Pulmonary artery endothelial cell (primary cell): Measurements from ENCODE around the gene PLA2G1B. TPM values are rescaled to one million over a fixed set of nuclear protein-coding genes. Genes with fewer than 3 reads are reported as not detected.
A peak's percentile ranks its signal among the peaks of the same experiment; 100 is the strongest.

Experiments used
- DNase-seq: peaks from one replicate; pipeline ENCODE4 v3.0.0-alpha.2; 2011; ENCODE audit warnings: low read depth, low spot score
- total RNA-seq: library from RNA; depleted of rRNA; stranded (reverse); fragments of >200 nt; gene quantifications from 2 replicates; pipeline ENCODE4 v1.2.3, GENCODE V29; 2014

Gene PLA2G1B
- total RNA-seq, 1 donor from 2014 or later = not detected

DNA sequence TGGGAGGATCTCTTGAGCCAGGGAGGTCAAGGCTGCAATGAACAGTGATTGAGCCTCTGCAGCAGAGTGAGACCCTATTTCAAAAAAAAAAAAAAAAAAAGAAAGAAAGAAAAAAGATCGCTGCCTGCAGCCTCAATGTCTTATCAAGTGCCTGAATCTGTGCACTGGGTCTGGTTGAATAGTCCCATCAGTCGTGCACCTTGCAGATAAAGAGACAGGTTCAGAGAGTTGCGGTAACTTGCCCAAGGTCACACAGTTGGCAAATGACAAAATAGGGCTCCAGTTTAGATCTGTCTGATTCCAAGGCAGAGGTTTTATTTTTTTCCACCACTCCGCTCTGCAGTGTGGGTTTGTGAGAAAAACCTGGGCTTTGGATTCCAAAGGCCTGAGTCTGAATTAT is 649 bp upstream of the PLA2G1B start:
- DNase-seq = no peak

DNA sequence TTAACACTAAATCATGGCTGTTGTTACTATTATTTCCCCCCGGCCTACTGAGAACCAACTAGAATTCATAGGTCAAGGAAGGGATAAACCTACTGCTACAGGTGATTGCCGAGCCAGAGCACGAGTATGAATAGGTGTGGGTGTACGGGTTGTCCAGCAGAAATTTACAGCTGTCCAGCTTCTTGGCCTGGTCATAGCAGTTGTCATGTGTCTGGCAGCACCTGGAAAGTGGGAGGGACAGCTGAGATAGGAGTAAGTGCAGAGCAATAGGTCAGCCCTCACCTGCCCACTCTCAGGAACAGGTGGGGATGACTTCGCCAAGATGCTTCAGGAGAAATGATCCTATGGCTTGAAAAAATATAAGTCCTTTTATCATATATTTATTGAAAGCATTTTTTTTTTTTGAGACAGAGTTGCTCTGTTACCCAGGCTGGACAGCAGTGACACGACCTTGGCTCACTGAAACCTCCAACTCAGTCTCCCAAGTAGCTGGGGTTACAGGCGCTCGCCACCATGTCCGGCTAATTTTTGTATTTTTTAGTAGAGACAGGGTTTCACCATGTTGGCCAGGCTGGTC is 2.6 kb downstream of the PLA2G1B start:
- DNase-seq = no peak

DNA sequence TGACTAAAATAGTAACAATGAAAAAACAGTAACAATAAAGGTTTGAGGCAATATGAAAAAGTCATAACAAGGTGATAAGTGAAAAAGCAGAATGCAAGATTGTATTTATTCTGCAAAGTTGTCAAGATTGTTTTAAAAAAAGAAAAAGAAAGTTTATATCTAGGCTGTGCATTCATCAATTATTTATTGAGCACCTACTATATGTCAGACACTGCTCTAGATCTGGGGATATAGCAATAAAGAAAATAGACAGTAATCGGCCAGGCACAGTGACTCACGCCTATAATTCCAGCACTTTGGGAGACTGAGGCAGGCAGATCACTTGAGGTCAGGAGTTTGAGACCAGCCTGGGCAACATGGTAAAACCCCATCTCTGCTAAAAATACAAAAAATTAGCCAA is 3.8 kb downstream of the PLA2G1B start:
- DNase-seq = no peak

DNA sequence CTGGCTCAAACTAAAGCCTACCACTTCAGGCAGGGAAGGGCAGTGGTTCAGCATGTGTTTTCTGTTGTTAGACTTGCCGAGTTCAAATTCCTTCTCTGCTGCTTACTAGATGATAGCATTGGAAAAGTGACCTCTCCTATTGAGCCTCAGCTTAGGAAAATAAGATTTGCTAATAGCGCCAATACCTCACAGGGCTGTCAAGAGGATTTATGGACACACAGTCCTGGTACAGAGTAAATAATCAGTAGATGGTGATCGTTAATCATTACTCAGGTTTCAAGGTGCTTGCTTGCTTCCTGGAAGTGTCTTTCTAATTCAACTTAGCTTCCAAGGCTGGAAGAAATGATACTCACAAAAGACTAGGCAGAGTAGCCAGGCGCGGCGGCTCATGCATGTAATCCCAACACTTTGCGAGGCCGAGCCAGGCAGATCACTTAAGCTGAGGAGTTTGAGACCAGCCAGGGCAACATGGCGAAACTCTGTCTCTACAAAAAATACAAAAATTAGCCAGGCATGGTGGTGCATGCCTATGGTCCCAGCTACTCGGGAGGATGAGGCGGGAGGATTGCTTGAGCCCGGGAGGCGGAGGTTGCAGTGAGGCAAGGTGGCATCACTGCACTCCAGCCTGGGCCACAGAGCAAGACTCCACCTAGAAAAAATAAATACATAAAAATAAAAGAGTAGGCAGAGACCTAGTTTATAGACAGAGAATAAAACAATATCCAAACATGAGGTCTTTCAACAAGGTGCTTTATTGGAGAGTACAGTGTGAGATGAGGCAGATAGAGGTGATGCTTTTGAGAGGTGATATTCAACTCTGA is 6.0 kb downstream of the PLA2G1B start:
- no peak for DNase-seq

DNA sequence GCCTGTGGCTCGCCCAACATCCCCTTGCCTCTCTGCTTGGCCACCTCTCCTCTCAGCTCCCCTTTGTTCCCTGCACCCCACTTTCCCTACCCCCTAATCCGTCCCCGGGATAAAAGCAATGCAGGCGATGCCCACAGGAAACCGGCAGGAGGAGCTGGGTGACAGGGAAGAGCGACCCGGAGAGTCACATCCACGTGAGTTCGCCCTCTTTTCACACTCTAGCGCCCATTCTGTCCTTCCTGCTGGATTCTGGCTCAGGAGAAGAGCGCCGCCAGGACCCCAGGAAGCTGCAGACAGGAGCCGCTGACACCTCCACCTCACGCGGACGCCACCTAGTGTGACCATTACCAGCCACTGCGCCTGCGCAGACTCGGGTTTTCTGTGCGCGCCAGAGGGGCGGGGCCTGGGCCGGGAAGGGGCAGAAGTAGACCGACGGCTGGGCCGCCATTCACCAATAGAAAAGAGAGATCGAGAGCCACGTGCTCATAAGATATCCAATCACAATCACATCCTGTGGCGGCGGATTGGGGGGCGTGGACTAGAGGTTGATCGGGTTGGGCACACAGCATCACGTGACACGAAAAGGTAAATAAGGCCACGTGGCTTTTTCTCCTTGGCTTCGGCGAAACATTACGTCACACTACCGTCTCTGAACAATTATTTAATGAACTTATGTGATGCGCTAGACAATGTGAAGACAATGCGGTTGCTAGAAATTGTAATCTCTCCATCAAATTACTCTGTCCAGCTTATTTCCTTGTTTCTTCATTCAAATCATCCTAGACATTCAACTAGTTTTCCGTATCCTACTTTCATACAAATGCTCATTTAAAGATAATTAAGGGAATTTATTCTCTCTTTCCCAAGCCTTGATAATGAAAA is 10.1 kb downstream of the PLA2G1B start:
- peak; percentile 98 for DNase-seq

DNA sequence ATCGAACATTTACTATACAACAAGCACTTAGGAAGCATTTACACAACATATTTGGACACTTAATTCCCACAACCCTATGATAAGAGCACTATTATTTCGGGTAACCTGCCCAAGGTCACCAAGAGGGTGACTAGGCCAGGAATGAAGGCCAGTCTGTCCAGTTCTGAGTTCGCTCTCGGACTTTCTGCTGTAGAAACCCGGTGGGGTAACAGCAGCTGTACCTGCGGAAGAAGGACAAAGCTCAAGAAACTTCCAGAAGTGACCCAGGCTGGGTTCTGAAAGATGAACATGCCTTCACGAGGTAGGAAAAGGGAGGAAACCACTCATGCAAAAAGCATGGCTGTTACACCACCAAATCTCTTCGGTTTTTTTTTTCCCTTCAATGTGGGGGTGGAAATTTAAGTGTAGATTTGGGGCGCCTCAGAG is 10.8 kb downstream of the PLA2G1B start:
- no peak for DNase-seq

DNA sequence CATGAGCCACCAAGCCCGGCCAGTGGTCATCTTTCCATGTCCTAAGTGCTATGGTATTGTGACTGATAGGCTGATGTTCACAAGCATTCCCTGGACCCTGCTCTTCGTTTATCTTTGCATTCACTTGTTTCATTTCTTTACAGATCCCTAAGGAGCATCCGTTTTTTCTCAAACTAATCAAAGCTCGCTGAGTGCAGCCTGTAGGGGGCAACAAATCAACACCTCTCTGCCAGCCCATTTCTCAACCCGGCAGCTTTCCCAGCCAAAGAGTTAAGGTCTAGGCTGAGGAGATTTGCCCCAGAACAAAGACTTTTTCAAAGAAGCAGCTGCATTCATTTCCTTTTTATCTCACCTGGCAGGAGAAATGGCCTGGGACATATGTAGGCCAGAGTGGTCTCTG is 13.4 kb downstream of the PLA2G1B start:
- no peak for DNase-seq

DNA sequence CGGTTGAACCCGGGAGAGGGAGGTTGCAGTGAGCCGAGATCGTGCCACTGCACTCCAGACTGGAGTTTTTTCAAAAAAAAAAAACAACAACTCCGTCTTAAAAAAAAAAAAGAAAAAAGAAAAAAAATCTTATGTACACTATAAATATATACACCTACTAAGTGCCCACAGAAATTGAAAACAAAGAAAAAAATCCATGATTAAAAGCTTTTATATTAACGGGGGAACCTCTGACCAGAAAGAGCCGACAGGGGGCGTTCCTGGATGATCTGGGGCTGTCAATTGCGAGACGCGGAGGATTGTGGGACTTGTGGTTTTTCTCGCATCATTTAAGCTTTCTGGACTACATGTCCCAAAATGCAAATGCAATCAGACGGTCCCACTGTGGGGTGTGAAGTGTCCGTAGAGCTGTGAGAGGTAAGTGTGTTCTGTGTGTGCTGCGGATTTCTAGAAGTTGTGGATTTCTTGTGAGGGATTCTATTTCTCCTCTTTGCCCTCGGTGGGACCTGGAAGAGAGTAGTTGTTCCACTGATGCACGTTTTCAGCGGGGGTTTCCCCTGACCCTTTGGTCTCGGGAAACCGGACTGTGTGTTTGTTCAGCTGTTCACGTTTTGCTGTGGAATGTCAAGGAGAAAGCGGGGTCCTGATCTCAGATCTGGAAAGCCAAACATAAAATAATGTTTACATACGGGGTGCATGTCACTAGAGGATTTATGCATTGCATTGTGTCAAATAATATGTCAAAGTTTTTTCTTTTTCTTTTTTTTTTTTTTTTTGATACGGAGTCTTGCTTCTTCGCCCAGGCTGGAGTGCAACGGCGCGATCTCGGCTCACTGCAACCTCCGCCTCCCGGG is 25.4 kb downstream of the PLA2G1B start, which contains the start of gene SIRT4:
TSS of gene SIRT4 (plus strand) at position 360 of the 854 bp plus-strand sequence. CDS start 1,241 bp downstream, outside the sequence.
- DNase-seq = peak; percentile 85

DNA sequence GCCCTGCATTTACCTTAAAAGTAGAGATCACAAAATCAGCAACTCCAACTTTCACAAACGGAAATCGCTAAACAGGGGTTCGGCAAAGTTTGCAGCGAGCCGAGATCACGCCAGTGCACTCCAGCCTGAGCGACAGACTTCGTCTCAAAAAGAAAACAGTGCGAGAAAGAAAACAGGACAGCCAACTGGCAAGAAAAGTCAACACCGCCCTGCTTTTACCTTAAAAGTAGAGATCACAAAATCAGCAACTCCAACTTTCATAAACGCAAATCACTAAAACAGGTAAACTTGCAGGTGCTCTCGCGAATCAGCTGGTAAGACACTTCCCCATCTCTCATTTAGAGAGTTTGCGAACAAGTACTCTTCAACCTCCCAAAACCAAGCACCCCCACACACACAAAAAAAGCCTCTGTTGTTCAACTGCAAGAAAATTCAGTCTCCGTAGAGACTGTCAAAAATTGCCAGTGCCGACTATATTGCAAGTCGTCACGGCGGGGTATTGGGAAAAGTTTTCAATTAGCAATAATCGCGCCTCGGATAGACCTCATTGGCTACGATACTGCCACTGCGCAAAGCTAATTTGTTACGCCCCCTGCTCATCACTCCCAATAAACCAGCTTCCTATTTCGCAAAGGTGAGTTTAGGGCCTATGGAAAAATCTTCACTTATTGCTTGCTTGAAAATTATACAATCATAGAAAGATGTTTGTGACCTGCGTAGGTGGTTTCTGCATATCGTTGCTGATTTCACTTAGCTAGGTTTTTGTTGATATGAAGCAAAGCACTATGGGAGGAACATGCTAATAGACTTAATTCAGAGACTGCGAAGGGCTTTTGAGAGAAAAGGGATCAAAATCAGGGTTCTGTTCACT is 34.7 kb downstream of the PLA2G1B start, which contains the start of gene RNU4-1:
TSS of gene RNU4-1 (minus strand) at position 577 of the 871 bp plus-strand sequence.
- peak; percentile 69 for DNase-seq

DNA sequence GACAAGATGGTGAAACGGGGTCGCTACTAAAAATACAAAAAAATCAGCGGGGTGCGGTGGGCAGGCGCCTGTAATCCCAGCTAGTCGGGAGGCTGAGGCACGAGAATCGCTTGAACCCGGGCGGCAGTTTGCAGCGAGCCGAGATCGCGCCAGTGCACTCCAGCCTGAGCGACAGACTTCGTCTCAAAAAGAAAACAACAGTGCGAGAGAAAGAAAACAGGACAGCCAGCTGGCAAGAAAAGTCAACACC is 35.2 kb downstream of the PLA2G1B start:
- DNase-seq = no peak

DNA sequence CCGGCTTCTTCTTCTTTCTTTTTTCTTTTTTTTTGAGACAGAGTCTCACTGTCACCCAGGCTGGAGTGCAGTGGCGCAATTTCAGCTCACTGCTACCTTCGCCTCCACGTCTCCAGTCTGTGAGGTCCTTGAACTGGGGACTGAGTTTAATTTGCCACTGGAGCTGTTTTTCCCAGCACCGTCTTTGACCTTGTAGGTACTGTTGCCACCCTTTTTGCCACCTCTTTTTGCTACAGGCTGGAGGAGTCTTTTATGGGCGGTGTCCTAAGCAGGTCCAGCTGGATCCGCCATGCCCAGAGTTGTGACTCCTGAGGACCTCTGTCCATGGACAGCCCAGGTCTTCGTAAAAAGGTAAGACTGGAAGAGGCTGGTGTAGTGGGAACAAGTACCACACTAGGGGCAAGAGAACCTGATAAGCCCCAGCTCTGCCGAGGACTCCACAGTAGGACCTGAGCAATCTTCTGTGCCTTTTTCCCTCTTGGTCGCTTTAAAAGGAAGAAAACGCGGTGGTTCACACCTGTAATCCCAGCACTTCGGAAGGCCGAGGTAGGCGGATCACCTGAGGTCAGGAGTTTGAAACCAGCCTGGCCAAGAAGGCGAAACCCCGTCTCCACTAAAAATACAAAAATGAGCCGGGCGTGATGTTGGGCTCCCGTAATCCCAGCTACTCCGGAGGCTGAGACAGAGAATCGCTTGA is 36.8 kb downstream of the PLA2G1B start:
- no peak for DNase-seq

DNA sequence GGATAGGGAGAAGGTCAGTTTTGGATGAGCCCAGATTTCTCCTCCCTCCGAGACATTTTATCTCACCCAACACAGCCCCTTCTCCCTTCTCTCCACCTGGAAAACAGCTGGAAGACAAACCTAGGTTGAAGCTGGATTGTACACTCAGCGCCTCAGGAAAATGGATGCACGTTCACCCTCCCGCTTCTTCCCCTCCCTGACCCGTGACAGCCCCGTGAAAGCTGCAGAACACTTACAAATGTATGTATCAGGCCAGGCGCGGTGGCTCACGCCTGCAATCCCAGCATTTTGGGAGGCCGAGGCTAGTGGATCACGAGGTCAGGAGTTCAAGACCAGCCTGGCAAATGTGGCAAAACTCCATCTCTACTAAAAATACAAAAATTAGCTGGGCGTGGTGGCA is 40.1 kb downstream of the PLA2G1B start:
- DNase-seq = no peak

DNA sequence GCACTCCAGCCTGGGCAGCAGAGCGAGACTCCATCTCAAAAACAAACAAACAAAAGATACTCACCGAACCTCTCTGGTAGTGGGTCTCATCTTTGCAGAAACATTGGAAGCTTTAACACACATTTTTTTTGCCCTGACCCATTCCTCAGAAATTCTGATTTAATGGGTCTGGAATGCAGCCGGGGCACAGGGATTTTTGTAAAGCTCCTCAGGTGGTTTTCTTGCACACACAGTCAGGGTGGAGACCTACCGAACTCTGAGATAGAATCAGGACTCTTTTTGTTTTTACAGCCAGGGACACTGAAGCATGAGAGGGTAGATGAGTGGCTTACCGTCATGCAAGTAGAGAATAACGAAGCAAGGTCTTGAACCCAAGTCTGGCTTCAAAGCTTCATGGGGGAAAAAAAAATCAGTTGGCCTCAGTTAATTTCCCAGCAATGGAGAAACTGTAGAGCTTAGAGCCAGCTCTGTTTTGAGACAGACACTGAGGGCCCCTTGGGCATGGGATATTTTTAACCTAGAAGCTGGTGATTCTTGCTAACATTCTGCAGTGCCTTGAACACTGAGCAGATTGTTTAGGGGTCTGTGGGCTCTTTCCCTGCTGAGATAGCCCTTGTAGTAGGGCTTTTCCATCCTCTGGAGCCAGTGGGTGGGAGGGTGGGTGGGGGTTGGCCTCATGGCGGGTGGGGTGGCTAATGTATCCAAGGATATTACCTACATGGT is 40.6 kb downstream of the PLA2G1B start:
- no peak for DNase-seq

DNA sequence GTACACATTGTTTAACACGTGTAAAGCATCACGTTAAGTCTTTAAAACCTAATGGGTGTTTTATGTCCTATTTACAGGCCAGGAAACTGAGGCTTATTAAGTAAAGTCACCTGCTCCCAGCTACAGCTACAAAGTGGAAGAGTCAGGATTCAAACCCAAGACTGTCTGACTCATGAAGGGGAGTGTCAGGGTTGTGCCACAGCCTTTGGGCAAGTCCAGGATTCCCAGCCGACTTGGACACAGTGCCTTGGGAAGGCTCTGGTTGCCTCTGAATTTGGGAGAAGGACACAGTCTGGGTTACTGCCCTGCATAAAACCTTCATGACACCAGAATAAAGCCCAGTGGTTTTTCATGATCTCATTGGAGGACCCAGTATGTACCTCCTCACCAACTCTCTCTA is 43.2 kb downstream of the PLA2G1B start:
- DNase-seq = no peak

DNA sequence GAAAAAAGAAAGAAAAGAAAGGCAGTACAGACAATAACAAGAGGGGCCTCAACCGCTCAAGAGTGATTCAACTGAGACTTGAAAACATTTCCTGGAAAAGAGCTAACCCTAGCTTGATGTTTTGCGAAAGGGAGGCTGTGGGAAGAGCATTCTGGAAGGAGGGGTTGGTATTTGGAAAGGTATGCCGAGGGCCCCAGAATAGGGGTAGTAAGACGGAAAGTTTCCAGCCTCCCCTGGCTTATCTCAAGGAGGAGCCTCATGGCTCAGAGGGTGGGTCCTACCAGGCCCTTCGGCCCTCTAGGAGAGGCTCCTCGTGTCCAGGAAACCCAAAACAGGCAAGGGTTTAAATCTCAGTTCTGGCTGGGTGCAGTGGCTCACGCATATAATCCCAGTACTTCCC is 44.3 kb downstream of the PLA2G1B start:
- DNase-seq = no peak

DNA sequence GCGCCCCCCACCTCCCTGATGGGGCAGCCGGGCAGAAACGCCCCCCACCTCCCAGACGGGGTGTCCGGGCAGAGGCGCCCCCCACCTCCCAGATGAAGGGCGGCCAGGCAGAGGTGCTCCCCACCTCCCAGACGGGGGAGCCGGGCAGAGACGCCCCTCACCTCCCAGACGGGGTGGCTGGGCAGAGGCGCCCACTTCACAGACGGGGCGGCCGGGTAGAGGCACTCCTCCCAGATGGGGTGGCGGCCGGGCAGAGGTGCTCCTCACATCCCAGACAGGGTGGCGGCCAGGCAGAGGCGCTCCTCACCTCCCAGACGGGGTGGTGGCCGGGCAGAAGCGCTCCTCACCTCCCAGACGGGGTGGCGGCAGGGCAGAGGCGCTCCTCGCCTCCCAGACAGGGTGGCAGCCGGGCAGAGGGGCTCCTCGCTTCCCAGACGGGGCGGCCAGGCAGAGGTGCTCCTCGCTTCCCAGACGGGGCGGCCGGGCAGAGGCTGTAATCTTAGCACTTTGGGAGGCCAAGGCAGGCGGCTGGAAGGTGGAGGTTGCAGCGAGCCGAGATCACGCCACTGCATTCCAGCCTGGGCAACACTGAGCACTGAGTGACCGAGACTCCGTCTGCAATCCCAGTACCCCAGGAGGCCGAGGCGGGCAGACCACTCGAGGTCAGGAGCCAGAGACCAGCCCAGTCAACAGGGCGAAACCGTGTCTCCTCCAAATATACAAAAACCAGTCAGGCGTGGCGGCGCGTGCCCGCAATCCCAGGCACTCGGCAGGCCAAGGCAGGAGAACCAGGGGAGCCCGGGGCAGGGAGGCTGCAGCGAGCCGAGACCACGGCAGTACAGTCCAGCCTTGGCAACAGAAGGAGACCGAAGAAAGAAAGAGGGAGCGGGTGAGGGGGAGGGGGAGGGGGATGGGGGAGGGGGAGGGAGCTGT is 49.2 kb downstream of the PLA2G1B start:
- no peak for DNase-seq

DNA sequence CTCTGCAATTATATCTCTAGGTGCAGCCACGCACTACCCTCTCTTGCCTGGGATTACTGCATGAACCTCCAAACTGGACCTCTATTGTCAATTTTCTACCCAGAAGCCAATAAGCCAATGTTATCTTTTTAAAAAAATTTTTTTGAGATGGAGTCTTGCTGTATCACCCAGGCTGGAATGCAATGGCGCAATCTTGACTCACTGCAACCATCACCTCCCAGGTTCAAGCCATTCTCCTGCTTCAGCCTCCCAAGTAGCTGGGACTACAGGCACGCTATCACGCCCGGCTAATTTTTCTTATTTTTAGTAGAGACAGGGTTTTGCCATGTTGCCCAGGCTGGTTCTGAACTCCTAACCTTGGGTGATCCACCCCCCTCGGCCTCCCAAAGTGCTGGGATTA is 50.8 kb downstream of the PLA2G1B start:
- DNase-seq = no peak
